Cardiac muscle cell (in vitro differentiated cells and primary cell): Measurements from ENCODE around the gene FAM193B. TPM values are rescaled to one million over a fixed set of nuclear protein-coding genes. Genes with fewer than 3 reads are reported as not detected.
"Not testable (repeated sequence)": the region's sequence is repeated elsewhere in the genome, so short reads cannot be mapped to it uniquely, and the experiment has no call there.

Experiments
- DNase-seq, 2 donors: peaks; one replicate each; pipeline versions ENCODE4 v3.0.0 to v3.0.0-alpha.2; 2010 to 2017; ENCODE audit warnings: low read depth in 1 of 2, low spot score in 1 of 2
- H3K27ac ChIP-seq: fragments of 200-600 bp; sonication (generic); 2 replicates; pipeline ENCODE4 v1.5.1; 2016
- H3K27me3 ChIP-seq: fragments of 200-600 bp; sonication (generic); 2 replicates; pipeline ENCODE4 v1.6.0; 2016; ENCODE audit warnings: control low read depth
- H3K36me3 ChIP-seq: fragments of 200-600 bp; sonication (generic); 2 replicates; pipeline ENCODE4 v1.5.1; 2016; ENCODE audit warnings: control low read depth
- H3K4me1 ChIP-seq: fragments of 200-600 bp; sonication (generic); 2 replicates; pipeline ENCODE4 v1.8.1; 2017; ENCODE audit warnings: low read depth, mild to moderate bottlenecking, mixed run types
- H3K4me3 ChIP-seq: fragments of 200-600 bp; sonication (generic); 2 replicates; pipeline ENCODE4 v1.5.1; 2016; ENCODE audit warnings: mild to moderate bottlenecking
- H3K9me3 ChIP-seq: fragments of 200-600 bp; sonication (generic); 2 replicates; pipeline ENCODE4 v1.5.1; 2017; ENCODE audit warnings: low read depth, mild to moderate bottlenecking, control low read depth
- polyA plus RNA-seq: library from polyadenylated mRNA; unstranded; fragments of >200 nt; fragmentation: Nextera tagmentation; extraction: Ambion mirVana; gene quantifications from 2 replicates; pipeline ENCODE4 v1.2.1, GENCODE V29; 2016
- total RNA-seq: library from RNA; depleted of rRNA; stranded (reverse); fragments of >200 nt; gene quantifications from 2 replicates; pipeline ENCODE4 v1.2.3, GENCODE V29; 2016
- TF ChIP-seq, protein P1 (sequence below): IDR thresholded peaks from 2 replicates; pipeline ENCODE4 v1.5.1; 2012; ENCODE audit warnings: low read depth, mild to moderate bottlenecking, low read length

Gene FAM193B
- total and polyA plus RNA-seq, 2 experiments from 2014 or later: 67.4 to 80.9 TPM

DNA sequence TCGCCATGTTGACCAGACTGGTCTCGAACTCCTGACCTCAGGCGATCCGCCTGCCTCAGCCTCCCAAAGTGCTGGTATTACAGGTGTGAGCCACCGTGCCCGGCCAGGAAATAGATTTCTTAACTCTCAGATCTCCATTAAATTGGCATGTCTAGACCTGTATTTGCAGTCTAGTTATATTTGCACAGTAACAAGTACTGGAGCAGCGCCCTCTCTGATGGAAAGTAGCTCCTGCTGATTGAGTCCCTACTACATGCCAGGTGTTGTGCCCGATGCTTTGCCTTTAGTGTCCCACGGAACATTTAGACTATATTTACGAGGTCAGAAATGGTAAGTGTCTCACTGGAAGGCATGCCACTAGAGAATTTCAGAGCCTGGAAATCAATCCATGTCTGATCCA, 21.8 kb upstream of the FAM193B start:
- Histone ChIP-seq H3K27ac (no peak overlapping the region), H3K36me3 (no peaks in the 10 kb centered on the region), H3K4me3 (no peak overlapping the region), H3K4me1 (no peaks in the 10 kb centered on the region), H3K9me3 (no peaks in the 10 kb centered on the region), H3K27me3 (no peaks in the 10 kb centered on the region)
- no peak for DNase-seq
- TF ChIP-seq, protein P1, sequence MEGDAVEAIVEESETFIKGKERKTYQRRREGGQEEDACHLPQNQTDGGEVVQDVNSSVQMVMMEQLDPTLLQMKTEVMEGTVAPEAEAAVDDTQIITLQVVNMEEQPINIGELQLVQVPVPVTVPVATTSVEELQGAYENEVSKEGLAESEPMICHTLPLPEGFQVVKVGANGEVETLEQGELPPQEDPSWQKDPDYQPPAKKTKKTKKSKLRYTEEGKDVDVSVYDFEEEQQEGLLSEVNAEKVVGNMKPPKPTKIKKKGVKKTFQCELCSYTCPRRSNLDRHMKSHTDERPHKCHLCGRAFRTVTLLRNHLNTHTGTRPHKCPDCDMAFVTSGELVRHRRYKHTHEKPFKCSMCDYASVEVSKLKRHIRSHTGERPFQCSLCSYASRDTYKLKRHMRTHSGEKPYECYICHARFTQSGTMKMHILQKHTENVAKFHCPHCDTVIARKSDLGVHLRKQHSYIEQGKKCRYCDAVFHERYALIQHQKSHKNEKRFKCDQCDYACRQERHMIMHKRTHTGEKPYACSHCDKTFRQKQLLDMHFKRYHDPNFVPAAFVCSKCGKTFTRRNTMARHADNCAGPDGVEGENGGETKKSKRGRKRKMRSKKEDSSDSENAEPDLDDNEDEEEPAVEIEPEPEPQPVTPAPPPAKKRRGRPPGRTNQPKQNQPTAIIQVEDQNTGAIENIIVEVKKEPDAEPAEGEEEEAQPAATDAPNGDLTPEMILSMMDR: no peak

- TF ChIP-seq, protein P1: no peak
- no peaks in the 10 kb centered on the region for H3K27me3 ChIP-seq
- no peaks in the 10 kb centered on the region for H3K4me1 ChIP-seq
These were observed 21.1 kb upstream of the FAM193B start for GRCh38 chr5:177575488-177575887.

DNA sequence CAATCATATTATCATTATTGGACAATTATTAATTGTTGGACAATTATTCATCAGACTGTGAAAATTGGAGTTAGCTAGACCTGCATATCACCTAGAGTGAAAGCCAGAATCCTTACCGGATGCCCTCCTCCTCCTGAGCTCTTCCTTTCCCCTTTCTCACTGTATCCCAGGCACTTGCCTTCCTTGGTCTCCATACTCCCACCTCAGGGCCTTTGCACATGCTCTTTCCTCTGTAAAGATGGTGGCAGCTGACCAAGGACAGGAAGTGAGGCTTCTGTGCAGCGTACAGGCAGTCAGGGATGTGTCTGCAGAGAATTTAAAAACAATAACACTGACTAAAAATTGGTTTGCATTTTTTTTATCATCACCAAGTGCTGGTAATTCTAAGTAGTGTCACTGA, 15.5 kb upstream of the FAM193B start:
- Histone ChIP-seq H3K9me3 (no peaks in the 10 kb centered on the region), H3K27me3 (no peaks in the 10 kb centered on the region)
- TF ChIP-seq, protein P1: no peak

More at GRCh38 chr5:177575488-177575887, 21.1 kb upstream of the FAM193B start:
- Histone ChIP-seq H3K4me3 (no peak overlapping the region), H3K27ac (no peak overlapping the region), H3K9me3 (no peaks in the 10 kb centered on the region), H3K36me3 (no peaks in the 10 kb centered on the region)
- DNase-seq: no peak

DNA sequence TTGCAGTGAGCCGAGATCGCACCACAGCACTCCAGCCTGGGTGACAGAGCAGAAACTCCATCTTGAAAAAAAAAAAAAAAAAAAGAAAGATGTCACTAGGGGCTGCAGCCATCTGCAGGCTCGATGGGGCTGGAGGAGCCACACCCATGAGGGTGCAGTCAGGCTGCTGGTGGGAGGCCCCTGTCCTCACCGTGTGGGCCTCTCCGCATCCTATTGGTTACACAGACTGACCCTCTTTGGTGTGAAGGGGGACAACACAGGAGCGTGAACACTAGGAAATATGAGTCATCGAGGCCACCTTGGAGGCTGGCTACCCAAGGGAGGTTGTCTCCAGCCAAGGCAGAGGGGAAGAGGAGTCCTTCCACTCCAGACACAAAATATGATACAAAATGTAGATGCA, 14.0 kb upstream of the FAM193B start:
- TF ChIP-seq, protein P1: no peak
- H3K36me3 ChIP-seq: no peaks in the 10 kb centered on the region
- H3K27me3 ChIP-seq: no peaks in the 10 kb centered on the region
- H3K4me1 ChIP-seq: no peaks in the 10 kb centered on the region
- H3K4me3 ChIP-seq: no peak overlapping the region
- no peak for DNase-seq
- no peaks in the 10 kb centered on the region for H3K9me3 ChIP-seq
- no peak overlapping the region for H3K27ac ChIP-seq

More for the DNA sequence above, 15.5 kb upstream of the FAM193B start:
- Histone ChIP-seq H3K4me3 (no peak overlapping the region), H3K27ac (no peak overlapping the region), H3K4me1 (no peaks in the 10 kb centered on the region), H3K36me3 (no peaks in the 10 kb centered on the region)
- DNase-seq: no peak

GRCh38 chr5:177565046-177565445, 10.7 kb upstream of the FAM193B start:
- Histone ChIP-seq H3K4me3 (no peak overlapping the region), H3K36me3 (no peaks in the 10 kb centered on the region), H3K4me1 (no peaks in the 10 kb centered on the region), H3K9me3 (no peaks in the 10 kb centered on the region), H3K27ac (no peak overlapping the region), H3K27me3 (no peaks in the 10 kb centered on the region)
- TF ChIP-seq, protein P1: no peak
- no peak for DNase-seq

- H3K4me3 ChIP-seq, DNase-seq, H3K27ac ChIP-seq, H3K27me3 ChIP-seq, H3K9me3 ChIP-seq, H3K4me1 ChIP-seq, H3K36me3 ChIP-seq: not testable (repeated sequence)
These were observed 5.1 kb upstream of the FAM193B start for GRCh38 chr5:177559446-177559941.
